Calu3 (cell line): ENCODE results near the gene MNX1. TPM values are rescaled to one million over a fixed set of nuclear protein-coding genes. Genes with fewer than 3 reads are reported as not detected.

ENCODE experiments used
- BruUV-seq: library from RNA; stranded (reverse); fragments of 400-500 nt; replicated peaks from 2 replicates; lab custom pipeline; 2021; lab: Mats Ljungman, UMichigan
- CTCF ChIA-PET: fragments of 300-600 bp; sonication (Branson Sonifier 250); formaldehyde crosslinking; loops from one replicate; lab custom pipeline; 2022; ENCODE audit warnings: antibody characterized with exemption; lab: Charles Lee
- DNase-seq: peaks from one replicate; pipeline ENCODE4 v3.0.0; 2022
- H3K27ac Mint-ChIP-seq: one replicate; pipeline ENCODE4 v1.8.0; 2022; ENCODE audit warnings: mixed read lengths; ENCODE audit not compliant: unreplicated experiment
- H3K27me3 Mint-ChIP-seq: one replicate; pipeline ENCODE4 v1.8.0; 2022; ENCODE audit warnings: mixed read lengths; ENCODE audit not compliant: unreplicated experiment
- H3K36me3 Mint-ChIP-seq: one replicate; pipeline ENCODE4 v1.8.0; 2022; ENCODE audit warnings: mild to moderate bottlenecking, moderate library complexity, mixed read lengths; ENCODE audit not compliant: insufficient read depth, unreplicated experiment
- H3K4me1 Mint-ChIP-seq: one replicate; pipeline ENCODE4 v1.8.0; 2022; ENCODE audit warnings: mild to moderate bottlenecking, low read depth, mixed read lengths; ENCODE audit not compliant: unreplicated experiment
- H3K4me3 Mint-ChIP-seq: one replicate; pipeline ENCODE4 v1.8.0; 2022; ENCODE audit warnings: mild to moderate bottlenecking, low read depth, moderate library complexity, mixed read lengths; ENCODE audit not compliant: unreplicated experiment
- H3K9me3 Mint-ChIP-seq: one replicate; pipeline ENCODE4 v1.8.0; 2022; ENCODE audit warnings: low read depth, mixed read lengths; ENCODE audit not compliant: unreplicated experiment
- intact Hi-C: fragments of 100-400 bp; cut with micrococcal nuclease; formaldehyde crosslinking; loops from one replicate; pipeline ENCODE4 v1.10.0; 2022; ENCODE audit not compliant: unreplicated experiment
- total RNA-seq: library from RNA; stranded (reverse); gene quantifications from 2 replicates; pipeline ENCODE4 v1.2.3, GENCODE V29; 2022
- TF ChIP-seq, protein P1 (sequence below): fragments of 200-600 bp; IDR thresholded peaks from one replicate; pipeline ENCODE4 v1.8.0; 2022; ENCODE audit warnings: antibody characterized with exemption; ENCODE audit not compliant: unreplicated experiment

MNX1 gene
- total RNA-seq, 1 experiment from 2014 or later, result 28.4 TPM

DNA sequence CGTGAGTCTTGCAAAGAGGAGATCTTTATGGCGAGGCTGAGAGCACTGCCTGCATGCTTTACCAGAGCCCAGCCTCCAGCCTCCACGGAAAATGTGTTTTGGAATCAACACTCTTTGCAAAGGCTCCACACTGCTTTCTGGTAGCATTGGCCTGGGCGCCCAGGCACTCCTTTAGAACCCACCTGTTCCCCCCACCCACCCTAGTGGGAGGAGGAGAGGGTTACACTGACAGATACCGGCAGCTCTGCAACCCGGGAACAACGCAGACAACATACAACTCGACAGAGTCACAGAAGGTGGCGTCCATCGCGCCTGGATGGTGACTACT is 5.5 kb upstream of the MNX1 start:
- CTCF ChIA-PET, result no interaction called here
- Mint-ChIP-seq H3K36me3 (peaks cover 18% of the 10 kb centered on the region), H3K4me3 (no peak overlapping the region), H3K4me1 (peaks cover 19% of the 10 kb centered on the region), H3K27ac (no peak overlapping the region), H3K9me3 (no peaks in the 10 kb centered on the region), H3K27me3 (peaks cover 14% of the 10 kb centered on the region)
- TF ChIP-seq, protein P1, sequence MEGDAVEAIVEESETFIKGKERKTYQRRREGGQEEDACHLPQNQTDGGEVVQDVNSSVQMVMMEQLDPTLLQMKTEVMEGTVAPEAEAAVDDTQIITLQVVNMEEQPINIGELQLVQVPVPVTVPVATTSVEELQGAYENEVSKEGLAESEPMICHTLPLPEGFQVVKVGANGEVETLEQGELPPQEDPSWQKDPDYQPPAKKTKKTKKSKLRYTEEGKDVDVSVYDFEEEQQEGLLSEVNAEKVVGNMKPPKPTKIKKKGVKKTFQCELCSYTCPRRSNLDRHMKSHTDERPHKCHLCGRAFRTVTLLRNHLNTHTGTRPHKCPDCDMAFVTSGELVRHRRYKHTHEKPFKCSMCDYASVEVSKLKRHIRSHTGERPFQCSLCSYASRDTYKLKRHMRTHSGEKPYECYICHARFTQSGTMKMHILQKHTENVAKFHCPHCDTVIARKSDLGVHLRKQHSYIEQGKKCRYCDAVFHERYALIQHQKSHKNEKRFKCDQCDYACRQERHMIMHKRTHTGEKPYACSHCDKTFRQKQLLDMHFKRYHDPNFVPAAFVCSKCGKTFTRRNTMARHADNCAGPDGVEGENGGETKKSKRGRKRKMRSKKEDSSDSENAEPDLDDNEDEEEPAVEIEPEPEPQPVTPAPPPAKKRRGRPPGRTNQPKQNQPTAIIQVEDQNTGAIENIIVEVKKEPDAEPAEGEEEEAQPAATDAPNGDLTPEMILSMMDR, result no peak
- no peak for DNase-seq
- intact Hi-C loops, result no loop called here
- BruUV-seq, result no TSS peak

DNA sequence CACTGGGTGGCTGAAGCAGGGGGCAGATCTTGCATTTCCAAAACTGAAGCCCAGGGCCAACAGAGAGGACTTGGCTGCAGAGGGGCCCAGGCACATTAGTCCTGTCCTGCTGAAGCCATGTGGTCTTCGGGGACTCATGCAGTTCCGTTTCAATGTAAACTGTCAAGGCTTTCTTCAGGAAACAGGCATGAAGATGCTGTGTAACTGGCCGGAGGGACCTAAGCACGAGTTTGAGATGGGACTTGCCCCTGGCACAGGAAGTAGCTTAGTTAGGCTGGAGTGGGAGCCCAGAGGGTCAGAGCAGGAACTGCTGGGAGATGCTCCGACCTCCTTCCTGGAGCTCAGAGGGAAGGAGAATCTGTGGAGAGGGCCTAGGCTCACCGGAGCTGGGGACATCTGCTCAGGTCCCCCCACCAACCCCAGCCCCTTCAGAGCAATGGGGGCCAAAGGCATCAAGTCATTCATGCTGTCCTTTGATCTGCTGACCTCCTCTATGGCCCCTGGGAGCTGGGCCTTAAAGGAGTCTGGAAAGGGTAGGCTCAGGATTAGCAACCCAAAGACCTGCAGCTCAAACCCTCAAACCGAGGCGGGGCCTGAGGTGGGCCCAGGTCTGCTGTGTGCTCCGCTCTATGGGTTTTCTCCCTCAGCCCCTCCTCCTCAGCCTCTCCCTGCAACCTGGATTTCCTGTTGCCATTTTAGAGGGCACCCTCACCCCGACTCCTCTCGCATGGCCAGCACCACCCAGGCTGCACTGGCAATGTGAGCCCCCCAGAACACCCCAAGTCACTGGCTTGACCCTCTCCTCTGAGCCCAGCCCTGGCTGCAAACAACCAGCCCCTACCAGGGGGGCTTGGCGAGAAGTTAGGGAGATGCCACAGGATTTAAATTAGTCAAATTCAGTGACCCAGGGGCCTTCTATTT is 4.4 kb upstream of the MNX1 start:
- Mint-ChIP-seq H3K4me3 (no peak overlapping the region), H3K27ac (no peak overlapping the region), H3K27me3 (peaks cover 14% of the 10 kb centered on the region)

DNA sequence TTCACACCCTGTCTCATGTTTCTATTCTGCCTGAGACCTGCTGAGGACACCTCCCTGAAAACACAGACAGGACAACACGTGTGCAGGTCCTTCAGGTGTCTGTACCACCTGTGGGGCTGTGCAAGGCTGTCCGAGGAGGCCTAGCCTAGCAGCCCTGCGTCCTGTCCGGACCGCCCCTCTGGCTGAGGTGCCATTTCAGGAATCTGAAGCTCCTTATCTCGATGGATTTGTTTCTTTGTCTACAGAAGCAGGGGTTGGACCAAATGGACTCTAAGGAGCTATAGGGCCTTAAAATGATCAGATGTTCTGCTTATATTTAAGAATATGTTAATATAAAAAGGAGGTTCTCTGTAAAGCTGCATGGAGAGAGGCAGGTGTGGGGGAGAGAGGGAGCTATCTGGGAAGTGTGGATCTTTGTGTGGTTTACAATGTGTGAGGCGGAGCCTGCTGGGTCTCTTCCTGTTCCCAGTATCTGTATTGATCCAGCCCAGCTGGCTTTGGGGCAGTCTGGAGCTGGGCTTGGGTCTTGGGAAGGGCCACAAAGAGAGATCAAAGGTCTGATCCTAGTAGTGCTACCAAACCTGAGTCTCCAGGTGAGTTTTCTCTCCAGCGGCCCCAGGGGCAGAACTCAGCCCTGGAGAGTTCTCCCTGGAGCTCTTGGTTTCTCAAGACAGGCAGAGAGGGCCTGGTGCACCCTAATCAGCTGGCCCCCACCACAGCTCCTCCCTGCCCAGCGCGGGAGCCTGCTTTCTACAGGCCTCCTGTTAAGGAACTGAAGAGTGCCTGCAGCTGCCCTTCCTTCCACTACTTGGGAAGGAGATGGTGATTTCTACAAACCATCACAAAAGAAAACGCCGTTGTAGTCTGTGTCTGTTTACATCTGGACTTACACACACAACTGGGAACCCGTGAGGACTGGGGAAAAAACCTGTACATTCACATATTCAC is 3.4 kb upstream of the MNX1 start:
- peaks cover 7% of the 10 kb centered on the region for H3K27me3 Mint-ChIP-seq
- H3K4me3 Mint-ChIP-seq, result no peak overlapping the region
- DNase-seq, result no peak
- CTCF ChIA-PET, result no interaction called here
- no TSS peak for BruUV-seq
- H3K9me3 Mint-ChIP-seq, result no peaks in the 10 kb centered on the region
- TF ChIP-seq, protein P1, result no peak
- intact Hi-C loops, result no loop called here
- H3K36me3 Mint-ChIP-seq, result peaks cover 34% of the 10 kb centered on the region
- no peak overlapping the region for H3K27ac Mint-ChIP-seq
- H3K4me1 Mint-ChIP-seq, result peaks cover 14% of the 10 kb centered on the region

More for the DNA sequence above, 4.4 kb upstream of the MNX1 start:
- Mint-ChIP-seq H3K36me3 (peaks cover 28% of the 10 kb centered on the region), H3K4me1 (peaks cover 19% of the 10 kb centered on the region), H3K9me3 (no peaks in the 10 kb centered on the region)
- CTCF ChIA-PET, result no interaction called here
- TF ChIP-seq, protein P1, result no peak
- no peak for DNase-seq
- intact Hi-C loops, result no loop called here
- BruUV-seq, result no TSS peak

DNA sequence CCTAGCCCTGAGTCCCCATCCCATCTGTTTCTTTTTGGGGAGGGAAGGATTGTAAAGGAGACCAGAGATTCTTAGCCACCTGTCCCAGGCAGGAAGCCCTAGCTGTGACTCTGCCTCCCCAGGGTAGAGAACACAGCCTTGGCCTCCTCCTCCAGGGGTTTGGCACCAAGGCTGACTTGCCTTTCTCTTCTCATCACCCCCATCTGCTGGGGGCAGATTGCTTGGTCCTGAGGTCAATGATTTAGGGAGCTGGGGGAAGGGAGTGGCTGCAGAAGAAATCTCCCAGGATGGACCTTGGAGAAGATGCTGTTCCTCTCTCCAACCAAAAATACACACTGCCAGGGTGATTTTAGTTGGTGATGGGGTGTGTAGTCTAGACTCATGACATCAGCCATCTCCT is 2.6 kb upstream of the MNX1 start:
- Mint-ChIP-seq H3K9me3 (no peaks in the 10 kb centered on the region), H3K27me3 (no peaks in the 10 kb centered on the region), H3K27ac (no peak overlapping the region), H3K4me3 (no peak overlapping the region), H3K4me1 (peaks cover 11% of the 10 kb centered on the region), H3K36me3 (peaks cover 39% of the 10 kb centered on the region)
- intact Hi-C loops, result no loop called here
- TF ChIP-seq, protein P1, result no peak
- no peak for DNase-seq
- no TSS peak for BruUV-seq
- CTCF ChIA-PET, result no interaction called here
